NCI-H446 (cell line): ENCODE data around the gene ZNF507.

Experiments
- DNase-seq, 2 experiments: peaks; one replicate each; lab custom pipeline; 2025; lab: John Stamatoyannopoulos, UW

ZNF507 gene

DNA sequence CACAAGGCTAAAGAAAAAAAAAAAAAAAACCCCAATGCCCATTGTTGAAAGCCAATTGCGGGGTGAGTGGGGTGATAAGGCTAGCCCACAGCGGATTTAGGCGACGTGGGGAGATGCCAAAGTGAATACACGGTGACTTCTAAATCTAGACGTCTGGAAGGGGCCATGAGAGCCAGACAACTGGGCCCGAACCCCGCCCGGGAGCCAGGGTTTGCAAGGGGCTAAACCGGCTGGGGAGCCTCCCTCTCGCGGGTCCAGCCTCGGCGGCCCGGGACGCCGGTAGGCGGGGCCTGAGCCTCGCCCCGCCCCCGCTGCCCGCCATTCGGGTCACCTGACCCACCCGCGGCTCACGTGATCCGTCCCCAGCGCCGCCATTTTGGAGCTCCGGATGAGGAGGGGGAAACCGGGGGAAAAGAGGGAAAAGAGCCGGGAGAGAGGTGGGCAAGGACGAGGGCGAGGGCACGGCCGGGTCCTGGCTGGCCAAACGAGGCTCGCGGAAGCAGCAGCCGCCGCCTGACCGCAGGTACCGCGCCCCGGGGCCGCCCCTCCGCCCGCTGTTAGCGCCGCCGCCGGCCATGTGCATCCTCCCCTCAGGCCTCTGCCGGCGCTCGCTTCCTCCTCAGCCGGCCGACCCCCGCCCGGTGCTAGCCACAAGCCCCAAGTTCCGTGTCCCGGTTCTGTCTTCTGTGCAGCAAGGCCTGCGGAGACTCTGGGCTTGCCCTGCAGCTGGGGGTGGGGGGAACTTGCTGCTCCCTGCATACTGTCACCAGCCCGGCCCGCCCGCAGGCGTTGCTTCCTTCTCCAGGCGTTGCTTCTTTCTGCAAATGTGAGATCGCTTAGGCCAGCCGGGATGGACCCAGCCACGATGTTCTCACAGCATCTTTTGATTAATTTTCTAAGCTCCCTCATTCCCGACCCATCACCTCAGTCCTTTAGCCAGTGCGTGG lies at the start of gene ZNF507:
Gene ZNF507, plus strand, starts transcription at position 350 of the 947 bp plus-strand sequence. CDS start 7,221 bp downstream, outside the sequence.
- peak; percentile 75 to 91 for DNase-seq

GRCh38 chr19:32296694-32297093 lies 48.7 kb upstream of the ZNF507 start:
- no peak for DNase-seq

DNA sequence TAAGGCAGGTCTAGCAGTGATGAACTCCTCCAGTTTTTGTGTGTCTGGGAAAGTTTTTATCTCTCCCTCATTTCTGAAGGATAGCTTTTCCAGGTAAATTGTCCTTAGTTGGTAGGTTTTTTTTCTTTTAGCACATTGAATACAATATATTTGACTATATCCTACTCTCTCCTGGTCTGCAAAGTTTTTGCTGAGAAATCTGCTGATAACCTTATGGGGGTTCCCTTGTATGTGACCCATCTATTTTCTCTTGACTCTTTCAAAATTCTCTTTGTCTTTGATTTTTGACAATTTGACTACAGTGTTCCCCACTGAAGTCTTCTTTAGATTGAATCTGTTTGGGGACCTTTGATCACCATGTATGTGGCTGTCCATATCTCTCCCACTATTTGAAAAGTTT lies 42.6 kb upstream of the ZNF507 start:
- DNase-seq, result no peak

GRCh38 chr19:32303193-32303592 lies 42.2 kb upstream of the ZNF507 start:
- DNase-seq, result no peak

DNA sequence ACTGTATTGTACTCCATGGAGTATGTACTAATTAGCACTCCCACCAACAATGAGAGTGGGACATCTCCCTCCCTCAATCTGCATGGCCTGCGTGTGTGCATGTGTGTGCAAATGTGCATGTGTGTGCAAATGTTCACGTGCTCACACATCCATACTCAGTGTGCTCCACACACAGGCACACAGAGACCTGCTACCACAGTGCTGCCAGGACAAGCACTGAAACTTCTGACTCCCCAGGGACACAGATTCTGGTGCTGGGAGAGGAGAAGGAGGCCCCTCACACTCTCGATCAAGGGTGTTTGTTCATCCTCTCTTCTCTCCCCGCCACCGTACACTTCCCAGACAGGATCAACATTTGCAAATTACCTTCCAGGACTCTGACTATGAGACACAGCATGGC lies 37.8 kb upstream of the ZNF507 start:
- DNase-seq, result no peak

GRCh38 chr19:32308431-32309077 lies 36.9 kb upstream of the ZNF507 start:
- DNase-seq, result no peak

GRCh38 chr19:32309711-32310390 lies 35.6 kb upstream of the ZNF507 start:
- DNase-seq, result no peak

DNA sequence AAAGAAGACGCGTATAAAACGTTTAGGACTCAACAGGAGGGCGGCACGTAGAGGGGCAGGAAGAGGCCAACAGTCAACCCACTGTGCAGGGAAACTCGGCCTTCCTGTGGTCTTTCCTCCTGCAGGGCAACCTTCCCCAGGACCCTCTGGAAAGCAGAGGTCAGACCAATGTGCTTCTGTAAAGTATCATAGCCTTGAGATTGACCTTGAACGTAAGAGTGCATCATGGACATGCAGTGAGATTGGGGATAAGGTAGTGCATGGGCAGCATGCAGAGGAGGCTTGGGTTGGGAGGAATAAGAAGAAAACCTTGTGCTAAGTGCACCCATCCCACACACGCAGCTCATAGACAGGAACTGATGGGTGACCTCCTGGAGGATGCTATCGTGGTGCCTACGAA lies 34.0 kb upstream of the ZNF507 start:
- DNase-seq, result no peak

DNA sequence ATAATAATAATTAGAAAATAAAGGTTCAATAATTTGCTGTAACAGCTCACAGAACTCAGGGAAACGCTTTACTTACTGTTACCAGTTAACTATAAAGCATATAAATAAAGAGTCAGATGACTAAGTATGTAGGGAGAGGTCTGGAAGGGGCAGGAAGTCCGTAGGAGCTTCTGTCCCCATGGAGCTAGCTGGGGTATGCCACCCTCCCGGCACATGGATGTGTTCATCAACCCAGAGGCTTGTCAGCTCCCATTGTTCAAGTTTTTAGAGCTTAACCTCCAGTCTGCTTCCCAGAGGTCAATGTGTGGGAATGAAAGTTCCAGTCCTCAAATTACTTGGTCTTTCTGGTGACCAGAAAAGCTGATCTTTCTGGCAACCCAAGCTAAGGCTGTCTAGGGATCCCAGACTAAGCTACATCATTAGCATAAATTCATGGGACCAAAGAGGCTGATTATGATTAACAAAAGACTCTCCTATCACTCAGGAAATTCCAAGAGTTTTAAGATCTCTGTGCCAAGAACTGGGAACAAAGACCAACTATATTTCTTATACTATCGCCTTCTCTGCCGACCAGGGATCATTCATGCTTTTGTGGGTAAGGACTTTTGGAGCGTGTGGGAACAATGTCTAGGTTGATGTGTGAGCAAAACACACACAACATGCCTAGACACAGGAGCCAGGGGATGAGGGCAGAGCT lies 31.7 kb upstream of the ZNF507 start:
- no peak for DNase-seq

GRCh38 chr19:32316034-32316433 lies 29.4 kb upstream of the ZNF507 start:
- no peak for DNase-seq

DNA sequence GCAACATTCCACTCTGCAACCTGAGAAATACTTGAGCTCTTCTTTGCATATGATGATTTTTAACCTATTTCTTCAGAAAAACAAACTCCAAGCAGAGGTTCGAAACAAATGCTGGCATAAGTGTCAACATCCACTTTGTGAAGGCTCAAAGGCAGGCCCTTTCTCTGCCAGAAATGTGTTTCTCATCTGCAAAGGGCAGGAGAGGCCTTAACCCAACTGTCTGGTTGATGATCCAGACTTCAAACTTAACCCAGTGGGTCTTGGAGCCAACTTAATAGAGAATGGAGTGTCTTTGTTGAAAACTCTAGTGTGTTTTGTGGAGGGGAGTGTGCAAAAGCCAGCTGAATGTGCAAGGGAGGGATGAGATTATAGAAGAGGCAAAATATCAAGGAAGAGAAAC lies 28.3 kb upstream of the ZNF507 start:
- no peak for DNase-seq

DNA sequence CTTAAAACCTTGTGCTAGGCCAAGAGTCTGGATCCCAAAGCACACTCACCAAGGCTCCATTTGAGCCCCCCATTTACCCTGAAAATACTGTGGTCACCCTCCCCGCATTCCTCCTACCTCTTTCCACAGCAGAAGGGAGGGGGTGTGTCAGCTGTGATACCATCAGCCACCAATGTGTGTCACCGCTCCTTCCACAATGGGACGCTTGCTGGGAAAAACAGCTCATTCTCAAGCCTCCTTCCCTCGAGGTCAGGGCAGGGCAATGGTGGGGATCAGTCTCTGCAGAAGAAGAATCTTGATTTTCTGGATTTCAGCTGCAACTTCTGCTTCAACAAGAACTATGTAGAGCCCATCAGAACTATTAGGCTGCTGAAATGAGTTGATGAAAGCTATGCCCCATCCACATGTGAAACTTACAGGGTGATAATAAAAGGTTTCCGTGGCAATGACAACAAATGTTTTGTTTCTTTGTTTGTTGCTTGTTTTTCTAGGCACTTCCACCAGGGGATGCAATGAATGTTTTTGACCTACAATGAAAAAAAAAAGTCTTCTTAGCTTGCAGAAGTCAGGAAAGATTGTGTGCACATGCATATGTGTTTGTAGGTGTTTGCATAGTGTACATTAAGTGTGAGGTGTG lies 26.4 kb upstream of the ZNF507 start:
- no peak for DNase-seq

DNA sequence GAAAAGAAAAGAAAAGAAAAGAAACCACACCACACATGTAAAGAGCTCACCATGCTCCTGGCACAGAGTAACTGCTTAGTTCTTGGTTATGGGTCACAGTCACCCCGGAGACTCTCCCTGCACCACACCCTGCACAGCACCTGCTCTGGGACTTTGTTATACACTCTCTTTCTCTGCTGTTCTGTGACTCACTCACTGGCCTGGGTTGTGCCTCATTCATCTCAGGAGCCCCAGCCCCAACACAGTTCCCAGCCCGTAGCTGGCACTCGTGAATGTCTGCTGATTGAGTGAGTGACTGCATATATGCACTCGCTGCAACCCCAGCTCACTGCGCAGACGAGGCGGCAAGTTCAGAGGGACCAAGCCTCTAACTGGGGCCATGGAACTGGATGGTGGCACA lies 22.9 kb upstream of the ZNF507 start:
- DNase-seq, result no peak

DNA sequence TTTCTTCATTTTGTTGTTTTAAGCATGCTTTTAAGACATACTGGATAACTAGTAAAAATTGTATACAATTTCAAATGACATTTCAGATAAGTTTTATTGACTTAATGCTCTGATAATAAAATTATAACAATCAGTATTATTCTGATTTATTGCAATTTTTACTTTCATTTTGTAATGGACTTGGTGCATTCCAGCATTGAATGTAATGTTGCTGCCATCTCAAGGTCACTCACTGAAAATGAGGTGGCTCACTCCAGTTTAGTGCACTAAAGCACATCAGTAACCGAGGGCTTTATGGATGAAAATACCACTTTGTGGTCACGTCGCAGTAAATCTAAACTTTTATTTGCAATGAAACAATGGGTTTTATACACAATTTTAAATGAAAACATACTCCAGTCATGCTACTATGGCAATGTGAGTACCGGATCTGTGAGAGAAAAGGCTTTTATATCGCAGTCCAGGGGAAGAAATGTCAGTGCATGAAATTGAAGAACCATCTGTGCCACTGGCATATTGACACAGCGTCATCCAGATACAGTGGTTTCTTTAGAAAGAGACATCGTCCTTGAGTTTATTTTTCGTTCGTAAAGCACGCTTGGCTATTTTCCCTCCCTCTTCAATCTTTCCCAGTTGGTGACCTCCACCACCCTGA lies 20.7 kb upstream of the ZNF507 start:
- no peak for DNase-seq

GRCh38 chr19:32330213-32330857 lies 15.1 kb upstream of the ZNF507 start:
- no peak for DNase-seq

- no peak for DNase-seq
These were observed 12.2 kb upstream of the ZNF507 start for GRCh38 chr19:32333227-32333626.

GRCh38 chr19:32336259-32337083 lies 8.9 kb upstream of the ZNF507 start:
- DNase-seq, result no peak

- DNase-seq, result no peak
These were observed 8.2 kb upstream of the ZNF507 start for GRCh38 chr19:32337084-32337808.

- no peak for DNase-seq
These were observed 6.0 kb upstream of the ZNF507 start for GRCh38 chr19:32339423-32339822.
